ENCODE results near the gene RBCK1. TPM values are rescaled to one million over a fixed set of nuclear protein-coding genes. Genes with fewer than 3 reads are reported as not detected.
A peak's percentile ranks its signal among the peaks of the same experiment; 100 is the strongest.

Gene RBCK1
- total and polyA plus RNA-seq, 9 of the 15 experiments (the other 6 are each of a cell fraction or from before 2014, with no cell fraction given) = 5.9 to 59.3 (median 26.5) TPM

DNA sequence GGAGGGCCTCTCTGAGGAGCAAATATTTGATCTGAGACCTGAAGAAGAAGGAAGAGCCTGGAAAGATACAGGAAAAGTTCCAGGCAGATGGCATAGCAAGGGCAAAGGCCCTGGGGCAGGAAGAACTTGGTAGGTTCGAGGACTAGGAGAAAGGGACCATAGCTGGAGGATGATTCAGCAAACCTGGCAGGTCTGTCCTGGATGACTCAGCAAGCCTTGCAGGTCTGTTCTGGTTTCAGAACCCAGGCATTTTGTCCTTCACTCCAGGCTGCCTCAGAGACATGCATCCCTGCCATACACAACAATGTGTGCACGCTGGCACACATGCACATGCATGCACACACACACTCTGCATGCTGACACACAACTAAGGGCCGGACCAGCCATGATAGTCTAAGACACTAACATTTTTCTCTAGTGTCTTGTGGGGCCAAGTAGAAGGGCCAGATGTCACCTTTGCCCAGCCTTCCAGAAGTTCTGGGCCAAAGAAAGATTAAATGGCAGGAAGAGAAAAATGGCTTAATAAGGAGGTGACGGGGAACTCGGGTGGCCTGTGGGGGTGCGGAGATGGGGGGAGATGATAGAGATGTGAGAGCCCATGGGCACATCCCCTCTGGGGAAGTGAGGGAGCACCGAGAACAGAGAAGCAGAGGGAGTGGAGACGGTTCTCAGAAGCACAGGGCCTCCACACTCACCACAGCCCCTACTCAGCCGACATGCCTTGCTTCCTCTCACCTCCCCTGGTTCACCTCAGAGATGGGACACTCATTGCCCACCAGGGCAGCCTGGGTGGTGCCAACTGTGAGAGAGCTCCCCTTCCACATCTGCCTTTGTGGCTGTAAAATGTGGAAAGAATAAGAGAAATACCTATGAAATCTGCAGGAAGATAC is 42.9 kb upstream of the RBCK1 start (continued):
- TF ChIP-seq CXXC5 (CRISPR knock-in tag; IDR thresholded peaks at IDR 0.05) (peak; percentile 37), C11orf30 (IDR thresholded peaks at IDR 0.05; ENCODE audit: low read depth) (peak; percentile 100), CREM (IDR thresholded peaks at IDR 0.05; ENCODE audit: low read depth) (no peak), ZNF146 (CRISPR knock-in tag; IDR thresholded peaks at IDR 0.05; ENCODE audit: unreplicated experiment) (no peak), SMARCA4 (IDR thresholded peaks at IDR 0.05) (peak; percentile 78), NFE2 (IDR thresholded peaks at IDR 0.05; ENCODE audit: low read depth) (peak; percentile 99), SRSF3 (IDR thresholded peaks at IDR 0.05; ENCODE audit: insufficient read depth, low read length) (no peak), FOXJ2 (tag; IDR thresholded peaks at IDR 0.05) (no peak), ZNF668 (CRISPR knock-in tag; IDR thresholded peaks at IDR 0.05) (no peak), SMC3 (conservative IDR thresholded peaks at IDR 0.05; ENCODE audit: insufficient read depth, low read depth, low read length) (no peak), ZBTB1 (CRISPR knock-in tag; IDR thresholded peaks at IDR 0.05; ENCODE audit: borderline replicate concordance, low read depth) (no peak), MAX (CRISPR knock-in tag; IDR thresholded peaks at IDR 0.05) (peak; percentile 63), BCOR (IDR thresholded peaks at IDR 0.05) (peak; percentile 86), MYNN (IDR thresholded peaks at IDR 0.05) (0 out of 2 replicates have a peak, but pooled peaks have one; percentile 30), MYNN (CRISPR knock-in tag; IDR thresholded peaks at IDR 0.05) (no peak), LARP7 (IDR thresholded peaks at IDR 0.05) (no peak), NFRKB (IDR thresholded peaks at IDR 0.05; ENCODE audit: low read depth) (peak; percentile 75; the same call in 1 of the 2 replicates), ZNF175 (CRISPR knock-in tag; IDR thresholded peaks at IDR 0.05; ENCODE audit: low read depth) (peak; percentile 64; the same call in 1 of the 2 replicates), YY1 (IDR thresholded peaks at IDR 0.05; ENCODE audit: borderline replicate concordance in 1 of 3, control insufficient read depth in 1 of 3, extremely low read depth in 1 of 3, insufficient read depth in 3 of 3, insufficient read length in 1 of 3, insufficient replicate concordance in 2 of 3, low read depth in 1 of 3, low read length in 2 of 3) (peak in 1 of 3 experiments; percentile 32), CREB5 (CRISPR knock-in tag; IDR thresholded peaks at IDR 0.05) (no peak), NR0B1 (IDR thresholded peaks at IDR 0.05; ENCODE audit: partially characterized antibody) (no peak)
- TF ChIP-seq, protein P1, sequence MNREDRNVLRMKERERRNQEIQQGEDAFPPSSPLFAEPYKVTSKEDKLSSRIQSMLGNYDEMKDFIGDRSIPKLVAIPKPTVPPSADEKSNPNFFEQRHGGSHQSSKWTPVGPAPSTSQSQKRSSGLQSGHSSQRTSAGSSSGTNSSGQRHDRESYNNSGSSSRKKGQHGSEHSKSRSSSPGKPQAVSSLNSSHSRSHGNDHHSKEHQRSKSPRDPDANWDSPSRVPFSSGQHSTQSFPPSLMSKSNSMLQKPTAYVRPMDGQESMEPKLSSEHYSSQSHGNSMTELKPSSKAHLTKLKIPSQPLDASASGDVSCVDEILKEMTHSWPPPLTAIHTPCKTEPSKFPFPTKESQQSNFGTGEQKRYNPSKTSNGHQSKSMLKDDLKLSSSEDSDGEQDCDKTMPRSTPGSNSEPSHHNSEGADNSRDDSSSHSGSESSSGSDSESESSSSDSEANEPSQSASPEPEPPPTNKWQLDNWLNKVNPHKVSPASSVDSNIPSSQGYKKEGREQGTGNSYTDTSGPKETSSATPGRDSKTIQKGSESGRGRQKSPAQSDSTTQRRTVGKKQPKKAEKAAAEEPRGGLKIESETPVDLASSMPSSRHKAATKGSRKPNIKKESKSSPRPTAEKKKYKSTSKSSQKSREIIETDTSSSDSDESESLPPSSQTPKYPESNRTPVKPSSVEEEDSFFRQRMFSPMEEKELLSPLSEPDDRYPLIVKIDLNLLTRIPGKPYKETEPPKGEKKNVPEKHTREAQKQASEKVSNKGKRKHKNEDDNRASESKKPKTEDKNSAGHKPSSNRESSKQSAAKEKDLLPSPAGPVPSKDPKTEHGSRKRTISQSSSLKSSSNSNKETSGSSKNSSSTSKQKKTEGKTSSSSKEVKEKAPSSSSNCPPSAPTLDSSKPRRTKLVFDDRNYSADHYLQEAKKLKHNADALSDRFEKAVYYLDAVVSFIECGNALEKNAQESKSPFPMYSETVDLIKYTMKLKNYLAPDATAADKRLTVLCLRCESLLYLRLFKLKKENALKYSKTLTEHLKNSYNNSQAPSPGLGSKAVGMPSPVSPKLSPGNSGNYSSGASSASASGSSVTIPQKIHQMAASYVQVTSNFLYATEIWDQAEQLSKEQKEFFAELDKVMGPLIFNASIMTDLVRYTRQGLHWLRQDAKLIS (CRISPR knock-in tag; IDR thresholded peaks at IDR 0.05) = no peak
